ENCODE measurements around the gene MICAL2. TPM values are rescaled to one million over a fixed set of nuclear protein-coding genes. Genes with fewer than 3 reads are reported as not detected.

Gene MICAL2
- total RNA-seq, 1 donor from 2014 or later = 110 TPM

GRCh38 chr11:12174477-12175143 is 64.2 kb downstream of the MICAL2 start:
- DNase-seq = no peak

- peak; percentile 84 for DNase-seq
Measured at GRCh38 chr11:12175694-12176241, 65.4 kb downstream of the MICAL2 start.

- no peak for DNase-seq
Measured at GRCh38 chr11:12176410-12176809, 66.0 kb downstream of the MICAL2 start.

GRCh38 chr11:12177739-12178338 is 67.4 kb downstream of the MICAL2 start:
- DNase-seq = no peak

GRCh38 chr11:12179019-12179418 is 68.6 kb downstream of the MICAL2 start:
- no peak for DNase-seq

GRCh38 chr11:12179531-12179930 is 69.1 kb downstream of the MICAL2 start:
- no peak for DNase-seq

GRCh38 chr11:12180257-12181205 is 70.1 kb downstream of the MICAL2 start:
- no peak for DNase-seq

GRCh38 chr11:12182302-12182675 is 71.9 kb downstream of the MICAL2 start:
- no peak for DNase-seq

- peak; percentile 98 for DNase-seq
Measured at GRCh38 chr11:12182676-12183541, 72.5 kb downstream of the MICAL2 start.

- no peak for DNase-seq
Measured at GRCh38 chr11:12183827-12184620, 73.6 kb downstream of the MICAL2 start.

GRCh38 chr11:12184699-12185098 is 74.3 kb downstream of the MICAL2 start:
- no peak for DNase-seq

- DNase-seq = no peak
Measured at GRCh38 chr11:12185106-12185690, 74.8 kb downstream of the MICAL2 start.

GRCh38 chr11:12185914-12186313 is 75.5 kb downstream of the MICAL2 start:
- DNase-seq = peak; percentile 89

GRCh38 chr11:12186701-12187100 is 76.3 kb downstream of the MICAL2 start:
- DNase-seq = no peak

GRCh38 chr11:12187399-12187798 is 77.0 kb downstream of the MICAL2 start:
- DNase-seq = no peak

GRCh38 chr11:12188548-12189317 is 78.3 kb downstream of the MICAL2 start:
- DNase-seq = no peak

GRCh38 chr11:12189543-12190235 is 79.3 kb downstream of the MICAL2 start:
- DNase-seq = peak; percentile 84

- no peak for DNase-seq
Measured at GRCh38 chr11:12190511-12190910, 80.1 kb downstream of the MICAL2 start.

GRCh38 chr11:12192794-12193514 is 82.6 kb downstream of the MICAL2 start:
- DNase-seq = no peak
